AG04449 (cell line): Measurements from ENCODE around the gene KCNS3.
"Not testable (repeated sequence)": the region's sequence is repeated elsewhere in the genome, so short reads cannot be mapped to it uniquely, and the experiment has no call there.

ENCODE experiments used
- CTCF ChIA-PET: fragments of 350-600 bp; formaldehyde crosslinking; extraction: SDS; loops from one replicate; lab custom pipeline; 2021; ENCODE audit warnings: antibody characterized with exemption; lab: Yijun Ruan, JAX
- POLR2A ChIA-PET: fragments of 400-600, 350-600 bp; formaldehyde crosslinking; extraction: SDS; loops from one replicate; lab custom pipeline; 2020; ENCODE audit warnings: antibody characterized with exemption, inconsistent platforms; lab: Yijun Ruan, JAX
- DNase-seq: peaks from one replicate; pipeline ENCODE4 v3.0.0-alpha.2; 2010; ENCODE audit warnings: low read depth, low spot score
- H3K4me3 ChIP-seq: 2 replicates; pipeline ENCODE4 v1.5.1; 2011; ENCODE audit warnings: low read depth, mild to moderate bottlenecking, control low read depth, low read length
- TF ChIP-seq, protein P1 (sequence below): IDR thresholded peaks from one replicate; pipeline ENCODE4 v1.5.1; 2011; ENCODE audit warnings: mild to moderate bottlenecking, moderate library complexity, low read length, control low read depth, inconsistent platforms; ENCODE audit not compliant: insufficient read depth; ENCODE audit errors: missing control alignments

Gene KCNS3

DNA sequence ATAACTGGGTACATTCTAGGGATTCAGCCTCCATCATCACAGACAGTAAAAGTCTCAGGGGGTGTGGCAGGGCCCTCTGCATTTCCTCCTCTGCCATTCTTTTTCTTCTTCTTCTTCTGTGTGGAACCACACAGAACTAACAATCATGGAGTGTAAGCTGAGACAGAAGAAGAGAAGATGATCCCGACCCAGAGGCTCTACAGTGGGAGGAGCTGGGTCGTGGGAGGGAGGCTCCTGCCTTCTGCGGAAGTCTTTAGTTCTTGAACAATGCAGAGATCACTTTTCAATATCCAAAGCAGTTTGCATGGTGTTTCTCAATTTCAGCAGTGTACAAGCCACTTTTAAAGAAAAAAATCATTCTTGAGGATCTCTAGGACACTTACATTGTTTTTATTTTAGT lies 80.9 kb downstream of the KCNS3 start:
- ChIA-PET POLR2A (no interaction called here), CTCF (no interaction called here)
- no peak overlapping the region for H3K4me3 ChIP-seq
- TF ChIP-seq, protein P1, sequence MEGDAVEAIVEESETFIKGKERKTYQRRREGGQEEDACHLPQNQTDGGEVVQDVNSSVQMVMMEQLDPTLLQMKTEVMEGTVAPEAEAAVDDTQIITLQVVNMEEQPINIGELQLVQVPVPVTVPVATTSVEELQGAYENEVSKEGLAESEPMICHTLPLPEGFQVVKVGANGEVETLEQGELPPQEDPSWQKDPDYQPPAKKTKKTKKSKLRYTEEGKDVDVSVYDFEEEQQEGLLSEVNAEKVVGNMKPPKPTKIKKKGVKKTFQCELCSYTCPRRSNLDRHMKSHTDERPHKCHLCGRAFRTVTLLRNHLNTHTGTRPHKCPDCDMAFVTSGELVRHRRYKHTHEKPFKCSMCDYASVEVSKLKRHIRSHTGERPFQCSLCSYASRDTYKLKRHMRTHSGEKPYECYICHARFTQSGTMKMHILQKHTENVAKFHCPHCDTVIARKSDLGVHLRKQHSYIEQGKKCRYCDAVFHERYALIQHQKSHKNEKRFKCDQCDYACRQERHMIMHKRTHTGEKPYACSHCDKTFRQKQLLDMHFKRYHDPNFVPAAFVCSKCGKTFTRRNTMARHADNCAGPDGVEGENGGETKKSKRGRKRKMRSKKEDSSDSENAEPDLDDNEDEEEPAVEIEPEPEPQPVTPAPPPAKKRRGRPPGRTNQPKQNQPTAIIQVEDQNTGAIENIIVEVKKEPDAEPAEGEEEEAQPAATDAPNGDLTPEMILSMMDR, result no peak
- DNase-seq, result no peak

DNA sequence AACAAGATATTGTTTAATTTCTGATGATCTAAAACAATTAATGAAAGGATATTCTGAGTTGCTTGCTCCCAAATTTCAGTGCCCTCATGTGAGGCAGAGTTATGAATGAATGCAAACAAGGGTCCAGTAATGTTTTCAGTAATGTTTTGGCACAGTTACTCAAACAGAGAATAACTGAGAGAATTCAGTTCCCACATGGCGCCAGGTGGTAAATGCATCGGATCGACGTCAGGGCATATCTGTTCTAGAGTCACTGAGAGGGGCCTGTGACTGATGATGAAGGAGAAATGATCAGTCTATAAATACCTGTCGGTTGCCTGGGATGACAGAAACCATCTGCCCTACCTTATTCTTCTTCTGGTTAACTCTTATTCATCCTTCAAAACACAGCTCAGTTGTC lies 81.4 kb downstream of the KCNS3 start:
- CTCF ChIA-PET, result interaction anchor here (1.0 kb wide), 1 partner anchor 16 kb away, joined by 3 read pairs; no protein-coding TSS in a partner anchor
- no peak for DNase-seq
- TF ChIP-seq, protein P1, result no peak
- POLR2A ChIA-PET, result no interaction called here
- no peak overlapping the region for H3K4me3 ChIP-seq

- TF ChIP-seq, protein P1, result no peak
- no peak overlapping the region for H3K4me3 ChIP-seq
- ChIA-PET POLR2A (no interaction called here), CTCF (interaction anchor here (1.0 kb wide), 1 partner anchor 15 kb away, joined by 3 read pairs; no protein-coding TSS in a partner anchor)
- no peak for DNase-seq
These were observed 82.5 kb downstream of the KCNS3 start for GRCh38 chr2:17960925-17961324.

DNA sequence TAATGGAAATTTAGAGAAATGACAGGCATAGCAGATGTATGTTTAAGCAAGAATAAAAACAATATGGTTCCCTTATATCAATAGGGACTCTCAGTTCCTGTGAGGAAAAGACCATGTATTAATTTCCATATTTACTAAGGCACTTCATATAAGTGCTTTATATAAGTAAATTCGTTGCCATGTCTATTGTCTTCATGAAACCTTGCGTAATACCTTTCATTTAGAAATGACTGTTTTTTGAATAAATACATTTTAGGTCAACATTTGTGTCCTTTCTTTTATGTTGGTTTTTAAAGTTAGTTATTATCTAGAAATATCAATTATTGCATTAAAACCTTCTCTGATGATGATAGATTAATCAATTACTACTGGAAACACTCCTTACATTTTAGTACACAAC lies 83.3 kb downstream of the KCNS3 start:
- POLR2A ChIA-PET, result no interaction called here
- DNase-seq, result no peak
- H3K4me3 ChIP-seq, result no peak overlapping the region
- TF ChIP-seq, protein P1, result no peak
- CTCF ChIA-PET, result interaction anchor here (0.6 kb wide), 1 partner anchor 102 kb away, joined by 3 read pairs; no protein-coding TSS in a partner anchor

DNA sequence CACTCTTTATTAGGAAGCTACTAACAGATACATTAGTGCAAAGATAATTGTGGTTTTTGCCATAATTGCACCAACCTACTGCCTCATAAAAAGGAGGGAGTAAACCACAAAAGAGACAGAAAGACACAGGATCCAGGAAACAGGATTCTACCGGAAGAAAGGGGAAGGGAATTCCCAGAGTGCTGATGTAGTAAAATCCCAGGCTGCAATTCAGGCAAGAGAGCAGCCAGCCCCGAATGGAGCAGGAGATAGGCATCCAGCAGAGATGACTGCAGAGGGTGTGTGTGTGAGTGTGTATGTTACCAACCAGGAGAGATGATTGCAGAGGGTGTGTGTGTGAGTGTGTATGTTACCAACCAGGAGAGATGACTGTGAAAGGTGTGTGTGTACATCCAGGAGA lies 84.4 kb downstream of the KCNS3 start:
- CTCF ChIA-PET, result no interaction called here
- no peak for DNase-seq
- TF ChIP-seq, protein P1, result no peak
- no peak overlapping the region for H3K4me3 ChIP-seq
- POLR2A ChIA-PET, result no interaction called here

DNA sequence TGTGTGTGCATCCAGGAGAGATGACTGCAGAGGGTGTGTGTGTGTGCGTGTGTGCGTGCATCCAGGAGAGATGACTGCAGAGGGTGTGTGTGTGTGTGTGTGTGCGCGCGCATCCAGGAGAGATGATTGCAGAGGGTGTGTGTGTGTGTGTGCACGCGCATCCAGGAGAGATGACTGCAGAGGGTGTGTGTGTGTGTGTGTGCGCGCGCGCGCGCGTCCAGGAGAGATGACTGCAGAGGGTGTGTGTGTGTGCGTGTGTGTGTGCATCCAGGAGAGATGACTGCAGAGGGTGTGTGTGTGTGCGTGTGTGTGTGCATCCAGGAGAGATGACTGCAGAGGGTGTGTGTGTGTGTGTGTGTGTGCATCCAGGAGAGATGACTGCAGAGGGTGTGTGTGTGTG lies 85.1 kb downstream of the KCNS3 start:
- H3K4me3 ChIP-seq, CTCF ChIA-PET, POLR2A ChIA-PET, DNase-seq: not testable (repeated sequence)

GRCh38 chr2:17965196-17965595 lies 86.7 kb downstream of the KCNS3 start:
- ChIA-PET POLR2A (no interaction called here), CTCF (no interaction called here)
- H3K4me3 ChIP-seq, result no peak overlapping the region
- DNase-seq, result no peak
- TF ChIP-seq, protein P1, result no peak
